PC-3 (cell line): Measurements from ENCODE around the gene BCAS1. TPM values are rescaled to one million over a fixed set of nuclear protein-coding genes. Genes with fewer than 3 reads are reported as not detected.

ENCODE experiments used
- ATAC-seq: fragments of 200-7000 bp; cut with Tn5 transposase; 2 replicates; pipeline ENCODE4 v1.9.1; 2020; ENCODE audit warnings: mild to moderate bottlenecking, moderate library complexity
- BruUV-seq: library from RNA; stranded (reverse); fragments of 400-500 nt; replicated peaks from 2 replicates; lab custom pipeline; 2021; lab: Mats Ljungman, UMichigan
- CTCF ChIA-PET: fragments of 300-600 bp; sonication (Branson Sonifier 250); formaldehyde crosslinking; loops from one replicate; lab custom pipeline; 2022; ENCODE audit warnings: antibody characterized with exemption; lab: Charles Lee
- POLR2A ChIA-PET: fragments of 300-600 bp; sonication (Branson Sonifier 250); formaldehyde crosslinking; loops from one replicate; lab custom pipeline; 2022; ENCODE audit warnings: antibody characterized with exemption; ENCODE audit not compliant: unreplicated experiment; lab: Charles Lee
- DNase-seq: peaks from one replicate; pipeline ENCODE4 v3.0.0-alpha.2; 2015
- H2AFZ ChIP-seq: fragments of 300-600 bp; sonication (generic); 2 replicates; pipeline ENCODE4 v1.6.0; 2016; ENCODE audit warnings: antibody characterized with exemption, low read length
- H3F3A ChIP-seq: fragments of 300-600 bp; sonication (generic); one replicate; pipeline ENCODE4 v1.6.0; 2017; ENCODE audit warnings: antibody characterized with exemption, low read length, control low read depth, mild to moderate bottlenecking; ENCODE audit not compliant: unreplicated experiment
- H3K27ac ChIP-seq: fragments of 300-600 bp; sonication (generic); 2 replicates; pipeline ENCODE4 v1.5.1; 2016; ENCODE audit warnings: mild to moderate bottlenecking, low read length
- H3K27me3 ChIP-seq: fragments of 300-600 bp; sonication (generic); 2 replicates; pipeline ENCODE4 v1.6.1; 2016; ENCODE audit warnings: low read length, mixed read lengths
- H3K36me3 ChIP-seq: fragments of 300-600 bp; sonication (generic); 2 replicates; pipeline ENCODE4 v1.6.1; 2016; ENCODE audit warnings: low read depth, mixed run types, low read length, mixed read lengths
- H3K4me1 ChIP-seq: fragments of 300-600 bp; sonication (generic); 2 replicates; pipeline ENCODE4 v1.5.1; 2016; ENCODE audit warnings: low read length; ENCODE audit not compliant: insufficient read depth
- H3K4me2 ChIP-seq: fragments of 300-600 bp; sonication (generic); 2 replicates; pipeline ENCODE4 v1.6.0; 2016; ENCODE audit warnings: low read length
- H3K4me3 ChIP-seq: fragments of 300-600 bp; sonication (generic); 2 replicates; pipeline ENCODE4 v1.5.1; 2016; ENCODE audit warnings: mild to moderate bottlenecking, low read length, mixed read lengths
- H3K79me2 ChIP-seq: fragments of 300-600 bp; sonication (generic); 2 replicates; pipeline ENCODE4 v1.6.1; 2017; ENCODE audit warnings: low read length, mixed read lengths
- H3K9ac ChIP-seq: fragments of 300-600 bp; sonication (generic); 2 replicates; pipeline ENCODE4 v1.6.0; 2016; ENCODE audit warnings: mild to moderate bottlenecking, low read length
- H3K9me2 ChIP-seq: fragments of 300-600 bp; sonication (generic); replicated peaks from 2 replicates; pipeline ENCODE4 v1.6.1; 2016; ENCODE audit warnings: mixed run types, low read length, mixed read lengths
- H3K9me3 ChIP-seq: fragments of 300-600 bp; sonication (generic); 2 replicates; pipeline ENCODE4 v1.6.1; 2016; ENCODE audit warnings: low read length, mixed read lengths
- H4K20me1 ChIP-seq: fragments of 300-600 bp; sonication (generic); 2 replicates; pipeline ENCODE4 v1.6.1; 2016; ENCODE audit warnings: low read length, mixed read lengths
- CTCF ChIP-seq: fragments of 300-600 bp; sonication (generic); conservative IDR thresholded peaks from 2 replicates; pipeline ENCODE4 v1.5.1; 2017; ENCODE audit warnings: antibody characterized with exemption, low read depth, mild to moderate bottlenecking, low read length
- EZH2 ChIP-seq: fragments of 300-600 bp; sonication (generic); IDR thresholded peaks from one replicate; pipeline ENCODE4 v1.6.1; 2017; ENCODE audit warnings: antibody characterized with exemption, mild to moderate bottlenecking, low read length; ENCODE audit not compliant: unreplicated experiment
- EZH2phosphoT487 ChIP-seq: fragments of 300-600 bp; sonication (generic); IDR thresholded peaks from 2 replicates; pipeline ENCODE4 v1.6.1; 2018; ENCODE audit warnings: mild to moderate bottlenecking, antibody characterized with exemption, low read length, borderline replicate concordance
- intact Hi-C: fragments of 100-400 bp; cut with micrococcal nuclease; formaldehyde crosslinking; loops from 2 replicates; pipeline ENCODE4 v1.9.0; 2023
- total RNA-seq: library from RNA; depleted of rRNA; stranded (reverse); fragments of >200 nt; gene quantifications from 2 replicates; pipeline ENCODE4 v1.2.3, GENCODE V29; 2014

Gene BCAS1
- total RNA-seq, 1 experiment from 2014 or later, result 0.18 TPM

- Histone ChIP-seq H3K9me2 (no peaks in the 10 kb centered on the region), H3K36me3 (no peaks in the 10 kb centered on the region), H3F3A (peaks cover 7% of the 10 kb centered on the region), H3K4me3 (peak overlapping the region; percentile 72), H4K20me1 (no peaks in the 10 kb centered on the region), H3K9ac (peak overlapping the region; percentile 82), H3K79me2 (no peaks in the 10 kb centered on the region), H3K27me3 (no peaks in the 10 kb centered on the region), H3K4me2 (peak overlapping the region; percentile 90), H3K27ac (peak overlapping the region; percentile 84), H3K4me1 (peaks cover 48% of the 10 kb centered on the region), H2AFZ (peak overlapping the region; percentile 91), H3K9me3 (no peaks in the 10 kb centered on the region)
- peak; percentile 1; the same call in 1 of the 2 replicates for ATAC-seq
- intact Hi-C loops, result loop anchor here (1.0 to 5.0 kb wide), 8 partner anchors 45 to 336 kb away; no protein-coding TSS in a partner anchor
- no TSS peak for BruUV-seq
- ChIA-PET POLR2A (interaction anchor here (0.5 to 0.9 kb wide), 4 partner anchors 26 to 140 kb away, joined by 3 to 14 read pairs (median 5); no protein-coding TSS in a partner anchor), CTCF (interaction anchor here (0.5 to 1.9 kb wide), 6 partner anchors 15 to 293 kb away, joined by 3 to 14 read pairs (median 4); no protein-coding TSS in a partner anchor)
- no peak for DNase-seq
- no peak for TF ChIP-seq EZH2
- no peak for TF ChIP-seq CTCF
- TF ChIP-seq EZH2phosphoT487, result no peak
These were observed 155.5 kb downstream of the BCAS1 start for GRCh38 chr20:53914781-53915445.

- H3K4me2 ChIP-seq, result peak overlapping the region; percentile 90
- H3F3A ChIP-seq, result peaks cover 7% of the 10 kb centered on the region
- H4K20me1 ChIP-seq, result no peaks in the 10 kb centered on the region
- BruUV-seq, result no TSS peak
- no peaks in the 10 kb centered on the region for H3K36me3 ChIP-seq
- H3K4me1 ChIP-seq, result peaks cover 49% of the 10 kb centered on the region
- H3K9me2 ChIP-seq, result no peaks in the 10 kb centered on the region
- H3K27me3 ChIP-seq, result no peaks in the 10 kb centered on the region
- TF ChIP-seq EZH2 (no peak), EZH2phosphoT487 (no peak), CTCF (no peak)
- ChIA-PET CTCF (interaction anchor here (0.9 to 1.9 kb wide), 2 partner anchors 42 to 140 kb away, joined by 3 to 6 read pairs; no protein-coding TSS in a partner anchor), POLR2A (interaction anchor here (0.5 to 0.6 kb wide), 2 partner anchors 78 to 85 kb away, joined by 4 to 14 read pairs; no protein-coding TSS in a partner anchor)
- peak overlapping the region; percentile 72; the same call in 1 of the 2 replicates for H3K4me3 ChIP-seq
- H2AFZ ChIP-seq, result peak overlapping the region; percentile 91
- H3K79me2 ChIP-seq, result no peaks in the 10 kb centered on the region
- DNase-seq (peak; percentile 58), ATAC-seq (peak; percentile 19)
- H3K9ac ChIP-seq, result peak overlapping the region; percentile 82
- no peaks in the 10 kb centered on the region for H3K9me3 ChIP-seq
- peak overlapping the region; percentile 84 for H3K27ac ChIP-seq
- intact Hi-C loops, result loop anchor here (1.0 to 2.0 kb wide), 2 partner anchors 108 to 173 kb away; no protein-coding TSS in a partner anchor
These were observed 156.2 kb downstream of the BCAS1 start for GRCh38 chr20:53914091-53914780.
